Stimulated activated CD8-positive, alpha-beta memory T cell treated with anti-CD3 and anti-CD28 coated beads, Interleukin-4, amount 100 ng/mL, for 1 hour (primary cell): ENCODE data around the gene BTRC.
"Not testable (repeated sequence)": the region's sequence is repeated elsewhere in the genome, so short reads cannot be mapped to it uniquely, and the experiment has no call there.

Source experiments
- DNase-seq, 2 donors: peaks; one replicate each; pipeline ENCODE4 v3.0.0-alpha.2; 2020; ENCODE audit warnings: low read depth in 2 of 2, low spot score in 1 of 2

The BTRC gene

DNA sequence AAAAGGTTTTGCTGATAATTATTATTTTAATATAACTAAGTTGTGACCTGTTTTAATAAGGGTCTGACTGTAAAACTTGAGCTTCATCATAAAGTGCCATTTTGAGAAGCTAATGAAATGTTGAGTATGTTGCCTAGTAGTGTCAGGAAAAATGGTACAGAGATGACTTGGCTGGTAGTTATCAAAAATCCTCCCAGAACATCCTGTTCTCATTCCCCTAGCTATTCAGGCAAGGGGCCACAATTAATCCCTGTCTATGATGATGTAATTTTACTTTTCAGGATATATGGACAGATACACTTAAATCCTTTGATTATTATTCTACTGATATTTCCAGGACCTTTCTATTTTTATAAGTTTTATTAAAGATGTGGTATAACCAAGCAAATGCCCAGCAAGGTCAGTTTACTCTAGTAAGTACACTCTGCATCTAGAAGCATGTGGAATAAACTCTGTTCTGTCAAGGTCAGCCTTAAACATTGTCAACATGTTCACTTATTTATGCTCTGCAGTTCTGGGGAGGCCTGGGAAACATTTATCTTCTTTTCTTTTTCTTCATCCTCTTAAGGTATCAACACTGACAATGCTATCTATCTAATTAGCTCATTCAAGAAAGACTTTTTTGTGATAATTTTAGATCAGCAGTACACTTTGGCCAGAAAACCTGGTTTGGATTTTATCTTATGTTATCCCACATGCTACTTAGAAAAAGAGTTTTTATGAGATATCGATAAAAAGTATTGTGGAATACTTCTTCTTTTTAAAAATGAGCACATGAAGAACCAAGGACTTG lies 32.1 kb downstream of the BTRC start:
- DNase-seq = no peak

DNA sequence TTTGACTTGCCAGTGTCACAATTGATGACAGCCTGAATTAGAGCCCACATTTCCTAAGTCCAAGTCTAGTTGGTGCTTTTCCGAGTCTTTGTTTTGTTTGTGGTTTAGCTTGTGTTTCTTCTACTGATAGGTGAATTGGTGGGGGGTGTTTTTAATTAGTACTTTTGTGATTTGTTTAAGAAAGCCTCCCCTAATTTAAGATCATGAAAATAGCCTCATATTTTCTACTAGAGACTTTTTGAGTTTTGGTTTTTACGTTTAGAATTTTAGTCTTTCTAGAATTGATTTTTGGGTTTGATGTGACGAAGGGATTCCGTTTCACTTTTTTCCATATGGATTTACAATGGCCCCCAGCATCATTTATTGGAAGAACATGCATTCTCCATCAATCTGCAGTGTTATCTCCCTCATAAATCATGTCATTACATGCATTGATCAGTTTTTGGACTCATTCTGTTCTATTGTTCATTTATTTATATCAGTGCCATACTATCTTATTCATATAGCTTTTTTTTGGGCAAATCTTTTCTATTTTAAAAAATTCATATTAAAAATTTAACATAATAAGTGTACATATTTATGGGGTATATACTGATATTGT lies 32.8 kb downstream of the BTRC start:
- DNase-seq = no peak

DNA sequence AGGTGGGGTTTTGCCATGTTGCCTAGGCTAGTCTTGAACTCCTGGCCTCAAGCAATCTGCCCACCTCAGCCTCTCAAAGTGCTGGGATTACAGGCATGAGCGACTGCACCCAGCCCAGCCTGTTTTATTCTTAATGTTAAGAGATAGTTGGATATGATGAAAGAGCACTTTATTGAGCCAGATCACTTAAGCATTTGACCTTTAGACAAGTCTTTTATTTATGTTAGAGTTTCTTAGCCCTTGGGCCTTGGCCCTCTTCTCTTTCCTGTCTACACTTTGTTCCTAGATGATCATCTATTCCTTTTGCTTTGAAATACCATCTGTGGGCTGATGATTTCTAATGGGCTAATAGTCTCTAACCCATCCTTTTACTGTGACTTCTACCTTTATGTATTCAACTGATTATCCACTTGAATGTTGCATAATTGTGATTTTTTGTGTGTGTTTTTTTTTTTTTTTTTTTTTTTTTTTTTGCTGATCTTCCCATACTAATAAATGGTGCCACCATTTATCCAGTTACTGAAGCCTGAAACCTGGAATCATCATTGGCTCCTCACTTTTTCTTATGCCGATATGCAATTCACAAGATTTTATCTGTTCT lies 34.8 kb downstream of the BTRC start:
- DNase-seq = no peak

DNA sequence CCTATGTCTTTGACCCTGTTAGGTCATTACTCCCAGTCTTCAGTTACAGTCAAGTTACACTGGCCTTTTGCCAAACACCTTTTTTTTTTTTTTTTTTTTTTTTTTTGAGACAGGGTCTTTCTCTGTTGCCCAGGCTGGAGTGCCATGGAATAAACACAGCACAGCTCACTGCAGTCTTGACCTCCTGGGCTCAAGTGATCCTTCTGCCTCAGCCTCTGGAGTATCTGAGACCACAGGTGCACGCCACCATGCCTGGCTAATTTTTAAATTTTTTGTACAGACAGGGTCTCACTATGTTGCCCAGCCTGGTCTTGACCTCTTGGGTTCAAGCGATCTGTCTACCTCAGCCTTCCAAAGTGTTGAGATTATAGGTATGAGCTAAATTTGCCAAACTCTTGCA lies 35.6 kb downstream of the BTRC start:
- not testable (repeated sequence) for DNase-seq

DNA sequence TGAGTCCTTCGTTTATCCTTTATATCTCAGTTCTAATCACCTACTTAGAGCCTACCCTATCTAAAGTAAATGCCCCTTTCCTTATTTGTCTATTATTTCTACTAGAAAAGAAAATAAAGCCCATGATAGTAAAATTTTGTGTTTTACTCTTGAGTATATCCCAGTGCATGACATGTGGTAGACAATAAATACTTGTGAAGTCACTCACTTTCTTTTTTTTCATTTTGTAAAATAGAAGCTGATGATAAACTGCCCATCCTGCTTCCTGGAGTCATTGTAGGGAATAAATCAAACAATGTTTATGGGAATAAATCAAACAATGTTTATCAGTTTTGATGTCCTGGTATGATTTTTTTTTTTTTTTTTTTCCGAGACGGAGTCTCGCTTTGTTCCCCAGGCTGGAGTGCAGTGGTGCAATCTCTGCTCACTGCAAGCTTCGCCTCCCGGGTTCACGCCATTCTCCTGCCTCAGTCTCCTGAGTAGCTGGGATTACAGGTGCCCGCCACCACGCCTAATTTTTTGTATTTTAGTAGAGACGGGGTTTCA lies 36.1 kb downstream of the BTRC start:
- DNase-seq = no peak

DNA sequence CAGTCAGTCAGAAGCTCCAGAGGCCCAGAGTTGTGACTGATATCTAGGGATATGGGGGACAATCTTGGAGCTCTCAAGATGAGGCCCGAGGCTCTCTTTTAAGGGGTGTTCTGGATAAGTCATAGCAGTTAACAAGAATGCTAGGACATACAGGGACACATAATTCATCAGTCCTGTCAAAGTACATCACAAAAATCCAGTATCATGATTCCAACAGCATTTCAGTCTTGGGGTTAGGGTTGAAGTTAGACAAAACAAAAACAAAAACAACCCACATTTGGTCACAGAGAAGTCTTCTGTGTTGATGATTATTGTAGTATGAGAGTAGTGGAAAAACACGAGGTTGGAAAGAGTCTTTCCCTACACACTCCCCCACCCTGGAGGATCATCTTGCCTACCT lies 39.4 kb downstream of the BTRC start:
- DNase-seq = no peak

DNA sequence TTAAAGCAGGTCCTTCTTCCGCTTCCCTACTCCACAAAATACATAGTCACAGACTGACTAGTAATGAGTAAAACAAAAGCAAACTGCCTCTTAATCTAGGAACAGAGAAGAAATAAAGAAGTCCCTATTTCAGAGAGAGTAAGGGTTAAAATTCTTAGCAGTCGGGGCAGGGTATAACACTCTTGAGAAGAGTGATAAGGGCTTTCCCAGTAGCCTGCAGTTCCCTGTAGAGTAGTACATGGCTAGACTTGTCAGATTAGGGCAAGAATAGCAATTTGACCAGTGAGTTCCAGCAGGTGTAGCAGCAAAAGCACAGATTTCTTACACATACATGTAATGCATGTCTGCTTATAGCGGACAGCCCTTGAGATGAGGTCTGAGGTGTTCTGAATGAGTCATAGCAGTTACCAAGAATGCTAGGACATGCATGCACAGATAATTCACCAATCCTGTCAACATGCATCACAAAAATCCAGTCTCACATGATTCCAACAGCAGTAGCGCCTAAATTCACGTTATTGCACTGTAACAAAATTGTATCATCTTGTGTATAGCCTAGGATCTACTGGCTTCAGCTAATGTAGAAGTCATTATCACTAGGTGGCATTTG lies 40.7 kb downstream of the BTRC start:
- DNase-seq = no peak

DNA sequence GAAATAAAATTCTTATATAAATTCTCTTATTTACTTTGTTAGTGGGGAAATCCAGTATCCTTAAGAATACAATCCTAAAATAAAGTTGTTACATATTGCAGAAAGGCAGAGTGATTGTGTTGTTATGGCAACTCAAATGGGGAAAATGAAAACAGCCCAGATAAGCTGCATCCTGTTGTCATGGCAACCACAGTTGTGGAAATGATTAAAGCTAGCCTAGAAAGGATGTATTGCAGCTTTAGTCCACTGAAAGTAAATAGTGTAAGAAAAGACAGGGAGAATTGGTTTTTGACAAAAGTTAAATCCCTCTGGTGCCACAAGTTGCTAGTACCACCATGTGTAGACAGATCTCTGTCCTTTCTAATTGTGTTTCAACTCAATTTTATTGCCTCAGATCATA lies 43.2 kb downstream of the BTRC start:
- no peak for DNase-seq

DNA sequence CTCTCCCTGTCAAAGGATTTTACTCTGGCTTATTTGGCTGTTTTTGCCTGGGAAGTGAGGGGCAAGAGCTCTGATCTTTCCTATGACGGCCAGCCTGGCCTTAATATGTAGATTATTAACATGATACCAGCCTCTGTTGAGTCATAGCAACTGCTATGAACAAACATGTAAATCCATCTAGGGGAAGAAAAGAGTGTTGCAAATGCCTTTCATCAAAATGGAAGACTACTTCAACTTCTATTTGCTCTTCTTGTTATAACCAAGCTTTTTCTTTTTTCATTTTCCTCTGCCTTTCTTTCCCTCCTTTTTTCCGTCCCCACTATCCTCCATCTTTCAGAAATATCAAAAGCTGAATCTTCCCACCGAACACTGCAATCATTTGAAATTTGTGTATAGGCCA lies 46.6 kb downstream of the BTRC start:
- no peak for DNase-seq

DNA sequence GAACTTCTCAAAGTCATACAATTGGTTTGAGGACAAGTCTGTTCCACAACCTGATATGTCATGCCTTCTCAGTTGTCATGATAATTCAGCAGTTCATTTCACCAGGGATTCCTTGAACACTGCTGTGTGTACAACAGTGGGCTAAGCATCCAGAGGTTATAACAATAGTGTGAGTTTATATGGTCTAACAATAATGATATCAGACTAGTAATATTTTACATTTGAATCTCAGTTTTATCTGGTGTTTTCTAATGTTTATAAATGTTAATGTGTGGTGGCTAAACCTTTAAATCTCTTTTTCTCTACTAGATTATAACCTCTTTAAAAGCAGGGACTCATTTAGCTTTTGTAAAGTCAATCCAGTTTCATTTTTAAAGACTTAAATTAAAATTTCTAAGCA lies 48.7 kb downstream of the BTRC start:
- DNase-seq = no peak

DNA sequence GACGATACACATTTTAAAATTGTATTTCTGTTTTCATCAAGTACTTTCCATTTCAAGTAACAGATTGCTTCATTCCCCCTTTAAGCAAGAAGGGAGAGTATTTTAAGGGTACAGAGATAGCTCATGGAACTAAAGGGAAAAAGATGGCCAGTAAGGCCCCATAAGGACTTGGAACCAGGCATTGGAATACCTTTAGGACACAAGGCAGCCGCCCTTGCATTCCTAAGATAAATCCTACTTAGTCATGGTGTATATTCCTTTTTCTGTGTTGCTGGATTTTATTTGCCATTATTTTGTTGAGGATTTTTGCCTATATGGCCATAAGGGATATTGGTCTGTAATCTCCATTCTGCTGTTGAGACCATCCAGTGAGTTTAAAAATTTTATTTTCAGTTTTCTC lies 49.2 kb downstream of the BTRC start:
- no peak for DNase-seq

DNA sequence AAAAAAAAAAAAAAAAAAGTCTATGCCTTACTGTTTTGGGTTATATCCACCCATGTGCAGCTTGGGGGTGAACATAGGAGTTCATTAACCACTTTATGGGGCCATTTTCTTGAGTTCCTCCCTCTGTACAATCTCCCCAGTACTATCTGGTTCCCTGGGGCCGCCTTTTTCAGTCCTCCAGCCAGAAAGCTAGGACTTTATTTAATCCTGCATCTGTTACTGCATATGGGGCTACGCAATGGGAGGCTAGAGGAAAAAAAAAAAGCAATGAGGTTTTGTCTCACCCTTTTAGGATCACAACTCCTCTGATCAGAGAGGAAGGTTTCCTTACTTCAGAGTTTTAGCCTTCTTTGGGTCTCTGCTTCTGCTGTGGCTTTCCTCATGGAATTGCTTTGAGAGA lies 51.0 kb downstream of the BTRC start:
- no peak for DNase-seq

DNA sequence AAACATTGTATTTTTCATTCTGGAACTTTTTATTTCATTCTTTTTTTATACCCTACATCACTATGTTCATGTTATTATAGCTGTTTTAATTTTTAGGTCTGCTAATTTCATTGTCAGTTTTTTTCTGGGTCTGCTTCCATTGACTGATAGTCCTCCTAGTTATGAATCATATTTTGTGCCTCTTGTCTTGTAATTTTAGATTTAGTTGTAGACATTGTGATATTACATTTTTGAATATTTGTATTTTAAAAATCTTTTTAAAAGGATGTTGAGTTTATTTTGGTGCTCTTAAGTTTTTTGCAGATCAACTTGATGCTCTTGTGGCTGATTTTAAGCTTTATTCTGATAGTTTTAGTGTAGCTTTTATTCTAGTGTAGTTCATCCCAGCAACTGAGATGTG lies 57.6 kb downstream of the BTRC start:
- no peak for DNase-seq

DNA sequence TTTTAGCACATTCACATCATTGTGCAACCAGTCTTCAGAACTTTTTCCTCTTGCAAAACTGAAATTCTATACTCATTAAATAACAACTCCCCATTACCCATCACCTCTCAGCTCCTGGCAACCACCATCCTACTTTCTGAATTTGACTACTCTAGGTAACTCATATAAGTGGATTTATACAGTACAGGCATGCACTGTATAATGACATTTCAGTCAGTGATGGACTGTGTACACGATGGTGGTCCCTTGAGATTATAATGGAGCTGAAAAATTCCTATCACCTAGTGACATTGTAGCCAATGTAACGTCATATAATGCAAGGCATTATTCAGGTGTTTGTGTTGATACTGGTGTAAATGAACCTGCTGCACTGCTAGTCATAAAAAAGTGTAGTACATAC lies 60.1 kb downstream of the BTRC start:
- DNase-seq = no peak

DNA sequence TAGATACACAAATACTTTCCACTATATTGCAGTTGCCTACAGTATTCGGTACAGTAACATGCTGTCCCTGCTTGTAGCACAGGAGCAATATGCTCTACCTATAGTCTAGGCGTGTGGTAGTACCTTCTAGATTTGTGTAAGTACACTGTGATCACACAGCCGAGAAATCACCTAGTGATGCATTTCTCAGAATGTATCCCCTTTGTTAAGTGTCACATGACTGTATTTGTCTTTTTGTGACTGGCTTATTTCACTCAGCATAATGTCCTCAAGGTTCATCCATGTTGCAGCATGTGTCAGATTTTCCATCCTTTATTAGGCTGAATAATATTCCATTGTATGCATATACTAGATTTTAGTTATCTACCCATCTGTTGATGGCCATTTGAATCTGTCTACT lies 61.9 kb downstream of the BTRC start:
- DNase-seq = no peak

DNA sequence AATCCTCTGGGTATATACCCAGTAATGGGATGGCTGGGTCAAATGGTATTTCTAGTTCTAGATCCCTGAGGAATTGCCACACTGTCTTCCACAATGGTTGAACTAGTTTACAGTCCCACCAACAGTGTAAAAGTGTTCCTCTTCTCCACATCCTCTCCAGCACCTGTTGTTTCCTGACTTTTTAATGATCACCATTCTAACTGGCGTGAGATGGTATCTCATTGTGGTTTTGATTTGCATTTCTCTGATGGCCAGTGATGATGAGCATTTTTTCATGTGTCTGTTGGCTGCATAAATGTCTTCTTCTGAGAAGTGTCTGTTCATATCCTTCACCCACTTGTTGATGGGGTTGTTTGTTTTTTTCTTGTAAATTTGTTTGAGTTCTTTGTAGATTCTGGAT lies 68.0 kb downstream of the BTRC start:
- not testable (repeated sequence) for DNase-seq

DNA sequence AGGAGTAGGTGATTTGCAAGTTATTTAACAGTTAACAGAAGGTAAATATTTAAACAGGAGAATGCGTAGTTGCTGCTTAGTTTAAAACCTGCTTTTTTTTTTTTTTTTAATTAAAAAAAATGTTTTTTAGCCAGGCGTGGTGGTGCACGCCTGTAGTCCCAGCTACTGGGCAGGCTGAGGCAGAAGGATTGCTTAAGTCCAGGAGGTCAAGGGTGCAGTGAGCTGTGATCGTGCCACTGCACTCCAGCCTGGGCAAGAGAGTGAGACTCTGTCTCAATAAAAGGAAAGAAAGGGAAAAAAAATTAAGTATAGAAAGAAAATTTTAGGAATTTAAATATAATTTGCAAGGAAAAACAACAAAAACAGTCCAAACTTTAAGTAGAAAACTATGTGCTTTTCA lies 71.6 kb downstream of the BTRC start:
- DNase-seq = no peak

DNA sequence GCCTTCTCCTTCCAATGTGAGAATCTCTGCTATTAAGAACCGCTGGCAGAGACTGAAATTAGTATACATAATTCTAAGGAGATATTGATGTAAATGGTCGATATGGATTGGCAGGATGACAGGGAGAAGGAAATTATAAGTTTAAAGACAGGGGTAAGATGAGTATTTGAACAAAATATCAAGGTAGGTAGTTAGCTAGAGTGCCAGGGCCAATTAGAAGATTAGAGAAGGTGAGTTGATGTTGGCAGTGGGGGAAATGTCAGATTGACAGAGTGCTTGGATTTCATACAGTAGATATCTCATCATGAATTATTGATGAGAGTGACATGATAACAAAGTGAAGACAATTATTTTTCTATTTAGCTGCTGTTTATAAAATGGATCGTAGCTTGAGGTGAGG lies 74.1 kb downstream of the BTRC start:
- DNase-seq = no peak

DNA sequence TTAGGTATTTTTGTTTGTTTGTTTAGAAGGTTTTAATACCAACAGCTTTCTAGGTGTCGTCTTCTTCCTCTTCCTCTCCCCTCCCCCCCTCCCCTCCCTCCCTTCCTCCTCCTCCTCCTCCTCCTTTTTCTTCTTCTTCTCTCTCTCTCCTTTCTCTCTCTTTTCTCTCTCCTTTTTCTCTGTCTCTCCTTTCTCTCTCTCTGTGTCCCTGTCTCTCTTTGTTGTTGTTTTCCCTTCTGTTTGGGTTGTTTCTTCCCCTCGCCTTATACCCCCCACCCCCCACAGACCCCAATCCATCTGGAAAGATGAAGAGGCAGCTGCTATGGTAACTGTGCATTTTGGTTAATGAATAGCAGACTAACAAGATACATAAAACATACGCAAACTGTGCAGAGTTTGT lies 75.5 kb downstream of the BTRC start:
- DNase-seq = no peak

DNA sequence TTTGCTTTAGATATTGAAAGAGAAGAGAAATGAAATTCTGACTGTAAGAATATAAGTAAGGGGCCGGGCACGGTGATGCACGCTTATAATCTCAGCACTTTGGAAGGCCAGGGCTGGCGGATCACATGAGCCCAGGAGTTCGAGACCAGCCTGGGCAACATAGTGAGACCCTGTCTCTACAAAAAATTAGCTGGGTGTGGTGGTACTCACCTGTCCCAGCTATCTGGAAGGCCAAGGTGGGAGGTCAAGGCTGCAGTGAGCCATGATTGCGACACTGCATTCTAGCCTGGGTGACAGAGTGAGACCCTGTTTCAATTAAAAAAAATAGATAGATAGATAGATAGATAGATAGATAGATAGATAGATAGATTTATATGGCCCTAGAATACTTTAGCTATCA lies 82.3 kb downstream of the BTRC start:
- no peak for DNase-seq

DNA sequence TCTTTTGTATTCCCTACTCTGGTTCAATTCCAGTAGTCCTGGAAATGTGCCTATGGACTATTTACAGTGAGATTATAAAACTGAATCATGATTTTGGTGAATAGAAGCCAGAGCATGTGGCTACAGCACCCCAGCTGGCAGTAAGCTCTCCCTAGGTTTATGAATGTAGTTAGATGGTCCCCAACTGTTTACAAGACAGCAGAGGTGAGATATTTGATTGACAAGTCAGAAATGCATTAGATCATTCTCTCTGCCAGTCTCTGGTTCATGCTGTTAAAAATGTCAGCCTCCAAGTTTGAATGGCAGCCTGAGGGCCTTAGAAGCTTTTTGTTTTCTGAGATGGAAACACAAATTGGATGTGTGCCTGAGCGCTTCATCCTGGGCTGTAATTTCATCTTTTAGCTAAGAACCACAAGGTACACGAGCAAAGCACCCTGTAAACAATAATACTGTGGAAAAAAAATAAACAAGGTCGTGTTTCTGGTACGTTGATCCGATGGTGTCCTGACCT lies 85.0 kb downstream of the BTRC start:
- no peak for DNase-seq
